GM06990 (cell line): ENCODE data around the gene IFT80.

ENCODE experiments used
- DNase-seq: peaks from one replicate; pipeline ENCODE4 v3.0.0-alpha.2; 2011; ENCODE audit not compliant: insufficient read length; ENCODE audit errors: extremely low read depth
- H3K27me3 ChIP-seq: replicated peaks from 2 replicates; pipeline ENCODE4 v1.6.0; 2011; ENCODE audit warnings: low read length; ENCODE audit not compliant: control insufficient read depth, insufficient read depth
- H3K36me3 ChIP-seq: 2 replicates; pipeline ENCODE4 v1.5.1; 2011; ENCODE audit warnings: low read length; ENCODE audit not compliant: control insufficient read depth, insufficient read depth
- H3K4me3 ChIP-seq: replicated peaks from 2 replicates; pipeline ENCODE4 v1.5.1; 2011; ENCODE audit warnings: low read depth, mild to moderate bottlenecking, control low read depth, low read length
- TF ChIP-seq, protein P1 (sequence below): IDR thresholded peaks from 2 replicates; pipeline ENCODE4 v1.5.1; 2011; ENCODE audit warnings: low read length, control low read depth, mild to moderate bottlenecking, inconsistent platforms; ENCODE audit not compliant: insufficient read depth, poor library complexity, severe bottlenecking

Gene IFT80

DNA sequence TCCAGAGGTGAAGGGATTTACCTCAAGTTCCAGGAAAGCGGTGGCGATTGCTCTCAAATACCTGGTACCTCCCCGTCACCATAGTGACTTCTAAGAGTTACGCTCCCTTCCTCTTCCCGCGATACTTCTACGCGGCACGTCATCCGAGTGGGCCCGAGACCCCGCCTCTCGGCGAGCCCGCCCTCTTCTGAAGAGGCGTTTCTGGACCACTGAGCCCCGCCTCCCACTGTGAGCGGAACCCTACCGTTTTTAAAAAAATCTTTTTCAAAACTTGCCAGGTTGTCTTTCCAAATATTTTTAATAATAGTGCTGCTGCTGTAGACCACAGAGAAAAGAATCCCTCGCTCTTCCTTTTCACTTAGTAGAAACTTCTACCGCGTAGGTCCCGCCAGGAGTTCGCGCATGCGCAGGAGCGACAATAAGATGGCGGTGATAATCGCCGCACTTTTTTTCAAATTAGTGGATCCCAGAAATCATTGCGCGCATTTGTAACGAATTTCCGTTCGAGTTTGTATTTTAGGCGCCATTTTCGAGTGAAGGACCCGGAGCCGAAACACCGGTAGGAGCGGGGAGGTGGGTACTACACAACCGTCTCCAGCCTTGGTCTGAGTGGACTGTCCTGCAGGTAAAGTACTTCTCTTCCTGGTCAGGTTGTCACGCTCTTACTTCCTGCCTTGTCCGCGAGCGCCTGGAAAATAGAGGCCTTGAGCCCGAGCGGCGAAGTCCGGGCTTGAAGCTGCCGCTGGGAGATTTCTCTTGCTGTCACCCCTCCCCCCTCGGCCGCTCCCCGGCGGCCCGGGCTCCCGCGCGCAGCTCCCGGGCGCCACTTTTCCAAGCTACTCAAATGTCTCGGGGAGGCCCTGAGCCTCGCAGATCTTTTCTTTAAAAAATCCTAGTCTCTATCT, at the start of gene IFT80, which contains the start of gene SMC4:
Gene IFT80, minus strand, starts transcription at position 101 of the 905 bp plus-strand sequence. CDS start 14,625 bp downstream, outside the sequence.
Gene SMC4, plus strand, starts transcription at position 526 of the 905 bp plus-strand sequence. CDS start 1,177 bp downstream, outside the sequence.
- TF ChIP-seq, protein P1, sequence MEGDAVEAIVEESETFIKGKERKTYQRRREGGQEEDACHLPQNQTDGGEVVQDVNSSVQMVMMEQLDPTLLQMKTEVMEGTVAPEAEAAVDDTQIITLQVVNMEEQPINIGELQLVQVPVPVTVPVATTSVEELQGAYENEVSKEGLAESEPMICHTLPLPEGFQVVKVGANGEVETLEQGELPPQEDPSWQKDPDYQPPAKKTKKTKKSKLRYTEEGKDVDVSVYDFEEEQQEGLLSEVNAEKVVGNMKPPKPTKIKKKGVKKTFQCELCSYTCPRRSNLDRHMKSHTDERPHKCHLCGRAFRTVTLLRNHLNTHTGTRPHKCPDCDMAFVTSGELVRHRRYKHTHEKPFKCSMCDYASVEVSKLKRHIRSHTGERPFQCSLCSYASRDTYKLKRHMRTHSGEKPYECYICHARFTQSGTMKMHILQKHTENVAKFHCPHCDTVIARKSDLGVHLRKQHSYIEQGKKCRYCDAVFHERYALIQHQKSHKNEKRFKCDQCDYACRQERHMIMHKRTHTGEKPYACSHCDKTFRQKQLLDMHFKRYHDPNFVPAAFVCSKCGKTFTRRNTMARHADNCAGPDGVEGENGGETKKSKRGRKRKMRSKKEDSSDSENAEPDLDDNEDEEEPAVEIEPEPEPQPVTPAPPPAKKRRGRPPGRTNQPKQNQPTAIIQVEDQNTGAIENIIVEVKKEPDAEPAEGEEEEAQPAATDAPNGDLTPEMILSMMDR: no peak
- H3K4me3 ChIP-seq: peak within 1 kb of the TSS; percentile 95
- no peaks in the 10 kb centered on the region for H3K36me3 ChIP-seq
- no peaks in the 10 kb centered on the region for H3K27me3 ChIP-seq
- peak; percentile 94 for DNase-seq

DNA sequence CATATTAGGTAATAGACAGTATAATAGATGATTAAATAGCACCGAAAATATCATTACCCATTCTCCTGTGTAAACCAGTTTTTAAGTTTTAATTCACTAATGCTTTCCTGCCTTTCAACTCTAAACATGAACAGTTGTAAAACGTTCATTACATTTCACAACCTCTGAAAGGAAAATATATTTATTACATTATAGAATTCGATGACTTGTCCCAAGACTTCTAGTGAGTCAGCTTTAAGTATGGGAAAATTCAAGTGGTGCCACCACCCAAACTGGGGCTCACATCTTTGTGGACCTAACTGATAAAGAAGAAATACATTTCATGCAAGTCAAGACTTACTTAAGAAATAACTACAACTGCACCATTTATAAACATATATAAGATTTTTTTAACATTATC, 48.5 kb upstream of the IFT80 start:
- peaks cover 3% of the 10 kb centered on the region for H3K36me3 ChIP-seq
- no peaks in the 10 kb centered on the region for H3K27me3 ChIP-seq
- peak overlapping the region; percentile 27 for H3K4me3 ChIP-seq
- TF ChIP-seq, protein P1: no peak
- no peak for DNase-seq

DNA sequence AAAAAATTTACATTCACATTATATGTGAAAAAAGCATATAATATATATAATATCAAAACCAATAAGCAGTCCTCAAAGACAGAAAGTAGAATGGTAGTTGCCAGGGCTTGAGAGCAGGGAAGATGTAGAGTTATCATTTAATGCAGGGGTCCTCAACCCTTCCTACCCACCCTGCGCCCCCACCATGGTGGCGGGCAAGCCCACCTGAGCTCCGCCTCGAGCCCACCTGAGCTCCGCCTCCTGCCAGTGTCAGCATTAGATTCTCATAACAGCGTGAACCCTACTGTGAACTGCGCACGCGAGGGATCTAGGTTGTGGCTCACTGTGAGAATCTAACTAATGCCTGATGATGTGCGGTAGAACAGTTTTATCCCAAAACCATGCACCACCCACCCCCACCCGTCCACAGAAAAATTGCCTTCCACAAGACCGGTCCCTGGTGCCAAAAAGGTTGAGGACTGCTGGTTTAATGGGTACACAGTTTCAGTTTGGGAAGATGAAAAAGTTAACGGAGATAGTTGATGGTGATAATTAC, 47.6 kb upstream of the IFT80 start:
- Histone ChIP-seq H3K36me3 (peaks cover 3% of the 10 kb centered on the region), H3K4me3 (no peak overlapping the region), H3K27me3 (no peaks in the 10 kb centered on the region)
- TF ChIP-seq, protein P1: no peak
- no peak for DNase-seq

DNA sequence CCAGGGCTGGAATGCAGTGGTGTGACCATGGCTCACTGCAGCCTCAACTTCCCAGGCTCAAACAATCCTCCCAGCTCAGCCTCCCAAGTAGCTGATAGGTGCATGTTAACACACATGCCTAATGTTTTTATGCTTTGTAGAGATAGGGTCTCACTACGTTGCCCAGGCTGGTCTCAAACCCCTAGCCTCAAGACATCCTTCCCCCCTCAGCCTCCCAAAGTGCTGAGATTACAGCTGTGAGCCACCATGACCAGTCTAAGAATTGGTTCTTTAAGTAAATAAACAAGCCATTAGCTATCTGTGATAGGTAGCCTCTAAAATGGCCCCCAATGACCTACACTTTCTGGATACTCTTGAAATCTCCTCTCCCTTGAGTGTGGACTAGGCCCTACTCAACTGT, 46.8 kb upstream of the IFT80 start:
- H3K27me3 ChIP-seq: no peaks in the 10 kb centered on the region
- TF ChIP-seq, protein P1: no peak
- H3K4me3 ChIP-seq: no peak overlapping the region
- H3K36me3 ChIP-seq: peaks cover 3% of the 10 kb centered on the region
- no peak for DNase-seq

DNA sequence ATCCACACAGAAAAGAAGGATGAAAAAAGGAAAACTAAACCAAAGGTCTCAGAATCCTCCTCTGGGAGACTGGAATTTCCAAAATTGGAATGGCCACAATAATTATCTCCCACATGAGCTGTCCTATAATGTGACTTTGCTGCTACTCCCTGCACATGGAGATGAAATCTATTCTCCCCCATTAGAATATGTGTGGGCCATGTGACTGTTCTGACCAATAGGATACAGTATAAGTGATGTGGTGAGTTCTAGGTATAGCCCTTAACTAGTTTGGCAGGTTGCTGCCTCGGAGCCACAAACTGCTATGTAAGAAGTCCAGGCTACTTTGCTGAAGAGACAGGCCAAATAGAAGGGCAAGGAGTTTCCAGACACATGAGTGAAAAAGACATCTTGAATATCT, 45.4 kb upstream of the IFT80 start:
- Histone ChIP-seq H3K36me3 (peaks cover 3% of the 10 kb centered on the region), H3K4me3 (no peak overlapping the region), H3K27me3 (no peaks in the 10 kb centered on the region)
- TF ChIP-seq, protein P1: no peak
- no peak for DNase-seq
